ENCODE results near the gene DCUN1D2. TPM values are rescaled to one million over a fixed set of nuclear protein-coding genes. Genes with fewer than 3 reads are reported as not detected.

DCUN1D2 gene
- total RNA-seq, 4 donors from 2014 or later = 45.1 to 63.6 (median 56.0) TPM

DNA sequence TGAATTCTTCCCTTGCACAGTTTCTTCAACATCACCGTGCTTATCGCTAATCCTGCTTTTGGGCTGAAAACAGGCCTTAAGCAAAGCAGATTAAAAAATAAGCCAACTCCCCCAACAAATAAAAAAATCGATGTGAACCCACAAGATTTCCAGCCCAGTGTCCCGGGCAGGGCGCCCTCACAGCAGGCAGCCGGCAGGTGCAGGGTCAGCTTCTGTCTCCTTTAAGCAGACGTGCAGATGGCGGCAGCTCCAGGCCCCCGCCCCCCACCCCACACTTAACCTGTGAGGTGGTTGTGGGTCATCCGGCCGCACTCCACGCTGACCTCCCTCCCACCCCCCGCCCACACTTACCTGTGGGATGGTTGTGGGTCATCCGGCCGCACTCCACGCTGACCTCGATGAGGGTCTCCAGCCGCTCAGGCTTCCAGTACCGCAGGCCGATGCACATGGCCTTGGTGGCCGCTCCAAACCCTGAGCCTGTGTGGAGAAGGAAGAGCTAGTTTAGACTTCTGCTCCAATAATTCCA lies 57.1 kb downstream of the DCUN1D2 start:
- in situ Hi-C loops (cut with MboI; ENCODE audit: low sequenced_read_pairs in 4 of 4) = no loop called here
- H3K27ac ChIP-seq = peak overlapping the region in 2 of 4 donors; percentile 38 to 46
- no peaks in the 10 kb centered on the region for H3K4me1 ChIP-seq
- intact Hi-C loops (cut with DNase I; ENCODE audit: low total_unique reads) = no loop called here
- H3K4me3 ChIP-seq = no peak overlapping the region
- peaks cover 0 to 20% of the 10 kb centered on the region in 2 donors for H3K36me3 ChIP-seq
- DNase-seq (no peak), ATAC-seq (no peak)
- H3K27me3 ChIP-seq = no peaks in the 10 kb centered on the region
- no peaks in the 10 kb centered on the region for H3K9me3 ChIP-seq
- TF ChIP-seq, protein P1, sequence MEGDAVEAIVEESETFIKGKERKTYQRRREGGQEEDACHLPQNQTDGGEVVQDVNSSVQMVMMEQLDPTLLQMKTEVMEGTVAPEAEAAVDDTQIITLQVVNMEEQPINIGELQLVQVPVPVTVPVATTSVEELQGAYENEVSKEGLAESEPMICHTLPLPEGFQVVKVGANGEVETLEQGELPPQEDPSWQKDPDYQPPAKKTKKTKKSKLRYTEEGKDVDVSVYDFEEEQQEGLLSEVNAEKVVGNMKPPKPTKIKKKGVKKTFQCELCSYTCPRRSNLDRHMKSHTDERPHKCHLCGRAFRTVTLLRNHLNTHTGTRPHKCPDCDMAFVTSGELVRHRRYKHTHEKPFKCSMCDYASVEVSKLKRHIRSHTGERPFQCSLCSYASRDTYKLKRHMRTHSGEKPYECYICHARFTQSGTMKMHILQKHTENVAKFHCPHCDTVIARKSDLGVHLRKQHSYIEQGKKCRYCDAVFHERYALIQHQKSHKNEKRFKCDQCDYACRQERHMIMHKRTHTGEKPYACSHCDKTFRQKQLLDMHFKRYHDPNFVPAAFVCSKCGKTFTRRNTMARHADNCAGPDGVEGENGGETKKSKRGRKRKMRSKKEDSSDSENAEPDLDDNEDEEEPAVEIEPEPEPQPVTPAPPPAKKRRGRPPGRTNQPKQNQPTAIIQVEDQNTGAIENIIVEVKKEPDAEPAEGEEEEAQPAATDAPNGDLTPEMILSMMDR (IDR thresholded peaks at IDR 0.05 in 4 of 5, conservative IDR thresholded peaks at IDR 0.05 in 1 of 5) = no peak
- no peak for TF ChIP-seq POLR2A (IDR thresholded peaks at IDR 0.05)

DNA sequence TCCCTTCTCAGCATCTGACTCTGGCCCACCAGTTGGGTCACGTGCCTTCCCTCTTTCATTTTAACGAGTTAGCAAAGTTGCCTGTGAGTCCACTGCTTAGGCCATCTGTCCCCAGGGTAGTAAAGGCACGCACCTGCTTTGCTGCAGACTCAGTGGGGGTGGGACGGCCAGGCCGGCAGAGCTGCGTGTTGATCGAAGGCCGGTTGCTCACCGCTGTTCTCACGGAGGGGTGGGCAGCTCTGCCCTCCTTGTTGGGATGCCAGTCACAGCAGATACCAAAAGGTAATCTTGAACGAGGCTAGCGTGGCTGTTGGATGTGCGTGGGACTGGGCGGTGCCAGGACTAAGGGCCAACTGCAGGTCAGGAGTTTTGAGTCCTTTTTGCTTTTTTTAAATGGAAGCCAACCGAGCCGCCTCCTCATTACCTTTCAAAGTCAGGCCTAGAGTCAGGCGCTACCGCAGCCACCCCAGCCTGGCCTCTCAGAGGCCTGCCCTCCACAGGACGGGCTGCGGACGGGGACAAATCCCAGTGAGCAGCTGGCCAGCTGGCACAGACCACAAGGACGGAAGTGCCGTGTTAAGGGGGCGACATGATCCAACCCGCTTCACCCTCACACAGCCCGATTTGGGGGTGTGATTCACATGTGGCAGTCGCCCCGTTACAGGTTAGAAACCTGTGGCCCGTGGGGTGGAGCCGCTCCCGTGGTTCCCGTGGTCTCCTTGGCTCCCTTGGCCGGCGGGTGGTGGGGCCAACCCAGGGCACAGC lies 57.8 kb downstream of the DCUN1D2 start:
- in situ Hi-C loops (cut with MboI; ENCODE audit: low sequenced_read_pairs in 4 of 4) = no loop called here
- intact Hi-C loops (cut with DNase I; ENCODE audit: low total_unique reads) = no loop called here
- Histone ChIP-seq H3K36me3 (peaks cover 0 to 22% of the 10 kb centered on the region in 2 donors), H3K9me3 (no peaks in the 10 kb centered on the region), H3K27me3 (no peaks in the 10 kb centered on the region), H3K4me1 (no peaks in the 10 kb centered on the region), H3K4me3 (no peak overlapping the region), H3K27ac (peak overlapping the region in 3 of 4 donors; percentile 29 to 46 (median 38))
- TF ChIP-seq POLR2A (IDR thresholded peaks at IDR 0.05) = no peak
- TF ChIP-seq, protein P1 (IDR thresholded peaks at IDR 0.05 in 4 of 5, conservative IDR thresholded peaks at IDR 0.05 in 1 of 5) = no peak
- DNase-seq (no peak), ATAC-seq (no peak)

DNA sequence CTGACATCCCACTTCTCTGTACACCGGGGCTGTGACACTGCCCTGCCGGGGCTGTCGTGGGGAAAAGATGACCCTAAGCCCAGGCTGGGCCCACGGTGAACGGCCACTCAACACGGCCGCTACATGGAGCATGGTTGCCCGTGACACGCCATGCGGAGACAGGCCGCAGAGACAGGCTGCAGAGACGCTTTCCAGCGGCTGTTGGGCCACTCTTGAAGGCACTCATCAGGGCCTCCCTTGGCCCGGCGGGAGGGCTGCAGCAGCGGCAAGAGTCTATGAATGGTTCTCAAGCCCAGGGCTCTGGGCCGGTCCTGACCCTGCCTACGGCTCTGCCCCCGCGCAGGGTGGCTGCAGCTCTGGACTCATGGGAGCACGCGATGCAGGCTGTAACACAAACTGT lies 59.3 kb downstream of the DCUN1D2 start:
- Histone ChIP-seq H3K27ac (no peak overlapping the region), H3K4me3 (no peak overlapping the region), H3K4me1 (no peaks in the 10 kb centered on the region), H3K36me3 (peaks cover 0 to 19% of the 10 kb centered on the region in 2 donors), H3K9me3 (no peaks in the 10 kb centered on the region), H3K27me3 (no peaks in the 10 kb centered on the region)
- TF ChIP-seq POLR2A (IDR thresholded peaks at IDR 0.05) = no peak
- TF ChIP-seq, protein P1 (IDR thresholded peaks at IDR 0.05 in 4 of 5, conservative IDR thresholded peaks at IDR 0.05 in 1 of 5) = no peak
- intact Hi-C loops (cut with DNase I; ENCODE audit: low total_unique reads) = no loop called here
- in situ Hi-C loops (cut with MboI; ENCODE audit: low sequenced_read_pairs in 4 of 4) = no loop called here
- ATAC-seq (no peak), DNase-seq (no peak)

DNA sequence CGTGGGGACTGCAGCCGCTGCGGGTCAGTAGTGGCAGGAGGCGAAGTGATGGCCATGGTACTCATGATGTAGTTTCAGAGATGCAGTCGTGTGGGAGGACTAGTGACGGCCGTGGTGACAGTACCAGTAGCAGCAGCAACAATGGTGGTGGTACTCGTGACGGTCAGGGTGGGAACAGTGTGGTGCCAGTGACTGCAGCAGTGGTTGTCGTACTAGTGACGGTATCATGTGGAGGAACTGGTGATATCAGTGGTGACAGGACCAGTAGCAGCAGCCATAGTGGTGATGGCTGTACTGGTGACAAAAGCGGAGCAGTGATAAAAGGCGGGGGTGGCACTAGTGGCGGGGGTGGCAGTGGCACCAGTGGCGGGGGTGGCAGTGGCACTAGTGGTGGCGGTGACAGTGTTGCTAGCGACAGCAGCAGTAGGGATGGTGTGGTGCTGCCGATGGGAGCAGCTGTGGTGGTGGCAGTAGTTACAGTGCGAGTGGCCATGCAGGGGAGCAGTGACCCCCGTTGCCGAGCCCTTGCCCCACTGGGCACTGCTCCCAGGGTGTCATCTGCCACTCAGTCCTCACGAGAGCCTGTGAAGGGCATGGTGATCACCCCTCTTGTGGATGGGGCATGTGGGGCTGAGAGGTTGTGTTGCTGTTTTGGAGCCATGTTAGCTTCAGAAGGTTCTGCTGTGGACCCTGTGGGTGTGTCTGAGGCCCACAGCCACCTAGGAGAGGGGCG lies 60.0 kb downstream of the DCUN1D2 start:
- in situ Hi-C loops (cut with MboI; ENCODE audit: low sequenced_read_pairs in 4 of 4) = no loop called here
- Histone ChIP-seq H3K27ac (no peak overlapping the region), H3K4me1 (no peaks in the 10 kb centered on the region), H3K27me3 (no peaks in the 10 kb centered on the region), H3K36me3 (peaks cover 0 to 19% of the 10 kb centered on the region in 2 donors), H3K9me3 (no peaks in the 10 kb centered on the region), H3K4me3 (no peak overlapping the region)
- DNase-seq = no peak
- intact Hi-C loops (cut with DNase I; ENCODE audit: low total_unique reads) = no loop called here
- TF ChIP-seq, protein P1 (IDR thresholded peaks at IDR 0.05 in 4 of 5, conservative IDR thresholded peaks at IDR 0.05 in 1 of 5) = no peak
- no peak for TF ChIP-seq POLR2A (IDR thresholded peaks at IDR 0.05)
- no peak for ATAC-seq
